NCI-H1694 treated with DMSO at 0.1 percent for 48 hours (cell line): Measurements from ENCODE around the gene IGFBP5.
A peak's percentile ranks its signal among the peaks of the same experiment; 100 is the strongest.

Experiments
- DNase-seq: peaks from one replicate; lab custom pipeline; 2025; lab: John Stamatoyannopoulos, UW

The IGFBP5 gene

DNA sequence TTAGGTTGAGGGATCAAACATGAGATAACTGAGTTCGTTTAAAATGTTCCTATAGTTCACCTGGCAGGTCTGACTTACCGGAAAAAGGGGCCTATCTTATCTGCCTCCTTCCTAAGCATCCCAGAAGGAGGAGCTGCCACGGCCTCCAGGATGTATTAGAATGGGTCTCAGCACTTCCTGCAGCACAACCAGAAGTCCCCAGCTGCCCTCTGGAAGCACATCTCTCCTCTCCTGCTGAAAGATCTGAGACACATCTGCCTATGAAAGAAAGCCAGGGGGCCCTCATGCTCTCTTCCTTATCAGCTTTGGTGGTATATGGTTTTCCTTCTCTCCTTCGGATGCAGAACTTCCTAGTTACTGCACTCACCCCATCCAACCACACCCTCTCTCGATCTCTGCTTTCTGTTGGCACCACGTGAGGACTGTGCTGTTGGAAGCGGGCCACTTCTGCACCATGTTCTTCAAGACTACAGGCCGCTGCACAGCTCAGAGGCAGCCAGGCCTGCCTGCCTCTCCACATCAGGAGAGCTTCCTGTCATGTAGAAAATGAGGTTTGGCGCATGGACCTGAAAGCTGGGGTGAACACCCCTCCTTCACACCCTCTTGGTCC, 6.5 kb downstream of the IGFBP5 start:
- peak; percentile 10 for DNase-seq

DNA sequence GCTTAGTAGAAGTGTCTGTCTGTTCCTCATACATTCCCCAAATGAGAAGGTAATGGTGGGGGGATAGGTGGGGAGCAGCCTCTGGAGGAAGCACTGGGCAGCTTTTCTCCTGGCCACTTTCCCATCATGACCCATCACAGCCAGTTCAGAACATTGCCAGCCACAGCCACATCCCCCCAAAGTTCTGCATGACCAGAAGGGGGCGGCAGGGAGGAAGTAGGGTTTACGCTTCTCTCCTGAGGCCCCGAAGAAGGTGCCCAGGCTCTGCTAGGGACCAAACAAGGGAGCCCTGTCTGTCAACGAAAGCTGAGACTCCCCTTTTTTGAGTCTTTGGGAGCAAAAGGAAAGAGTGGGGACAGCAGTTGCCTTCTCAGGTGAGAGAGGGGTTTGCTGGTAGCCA, 7.7 kb downstream of the IGFBP5 start:
- no peak for DNase-seq

DNA sequence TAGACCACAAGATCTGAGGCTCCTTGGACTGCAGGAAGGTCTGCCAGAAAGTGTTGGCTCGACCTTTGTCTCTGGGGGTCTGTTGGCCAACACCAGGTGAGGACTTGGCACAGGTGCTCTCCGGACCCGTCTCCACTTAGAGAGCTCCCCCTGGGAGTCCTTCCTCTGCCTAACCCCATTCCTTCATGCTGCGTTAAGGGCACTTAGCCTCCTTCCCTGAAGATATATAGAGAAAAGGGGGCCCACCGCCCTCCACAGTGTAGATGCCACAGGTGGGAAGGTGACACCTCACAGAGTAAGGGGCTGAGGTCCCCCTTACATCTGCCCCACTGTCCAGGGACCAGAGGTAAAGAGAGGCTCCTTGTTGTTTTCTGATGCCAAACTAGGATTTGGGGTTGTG, 8.2 kb downstream of the IGFBP5 start:
- no peak for DNase-seq

DNA sequence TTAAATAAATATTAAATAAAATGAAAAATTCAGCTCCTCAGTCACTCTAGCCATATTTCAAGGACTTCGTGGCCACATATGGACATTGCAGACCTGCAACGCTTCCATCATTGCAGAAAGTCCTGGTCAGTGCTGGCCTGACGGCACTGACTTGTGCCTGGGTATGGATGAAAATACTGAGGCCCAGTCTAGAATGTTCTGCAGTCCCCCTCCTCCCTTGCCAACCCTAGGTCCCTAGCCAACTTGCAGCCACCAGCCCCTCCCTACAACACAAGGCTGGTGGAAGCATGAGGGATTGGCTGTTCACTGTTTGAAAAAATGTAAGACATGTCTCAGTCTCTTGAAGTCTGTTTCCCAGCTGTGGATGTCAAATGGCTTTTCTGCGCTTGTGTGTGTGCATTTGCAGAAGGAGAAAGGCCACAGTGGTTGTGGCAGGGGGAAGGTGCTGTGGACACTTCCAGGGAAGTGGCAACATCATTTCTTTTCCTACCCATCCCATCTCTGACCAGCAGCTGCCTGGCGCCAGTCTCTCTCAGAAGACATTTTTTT, 9.9 kb downstream of the IGFBP5 start:
- no peak for DNase-seq

DNA sequence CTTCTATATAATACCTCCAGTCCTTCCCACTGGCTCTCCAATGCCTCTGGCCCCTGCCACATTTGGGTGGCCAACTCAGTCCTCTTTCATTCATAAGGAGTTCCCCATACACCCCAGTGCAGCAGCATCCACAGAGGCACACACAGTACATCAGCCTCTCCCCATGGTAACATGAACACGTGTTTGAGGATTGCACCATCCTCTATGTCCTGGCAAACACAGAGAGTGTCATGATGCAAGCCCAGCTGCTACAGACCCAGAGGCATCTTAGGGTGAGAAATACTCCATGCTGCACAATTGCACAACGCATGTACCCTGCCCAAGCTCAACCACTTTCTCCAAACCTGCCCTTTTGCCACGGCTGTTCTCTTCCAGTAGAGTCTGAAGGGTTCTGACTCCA, 11.5 kb downstream of the IGFBP5 start:
- DNase-seq: peak; percentile 38

DNA sequence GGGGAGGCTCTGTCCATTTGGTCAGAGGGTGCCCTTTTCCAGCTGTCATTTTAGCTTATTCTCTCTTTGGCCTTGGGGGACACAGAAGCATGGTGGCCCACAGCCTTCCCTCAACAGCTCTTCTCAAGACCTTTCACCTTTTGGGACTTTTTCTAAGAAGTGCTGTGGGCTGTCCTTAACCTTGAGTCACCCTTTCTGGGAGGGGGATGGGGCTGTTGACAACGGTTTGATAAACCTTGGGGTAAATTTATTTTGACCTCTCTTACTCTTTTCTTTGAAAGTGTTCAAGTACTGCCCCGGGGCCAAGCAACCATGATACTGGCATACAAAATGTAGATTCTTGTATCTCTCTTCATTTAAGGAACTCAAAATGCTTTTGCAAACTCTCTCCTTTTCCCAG, 13.7 kb downstream of the IGFBP5 start:
- DNase-seq: no peak

DNA sequence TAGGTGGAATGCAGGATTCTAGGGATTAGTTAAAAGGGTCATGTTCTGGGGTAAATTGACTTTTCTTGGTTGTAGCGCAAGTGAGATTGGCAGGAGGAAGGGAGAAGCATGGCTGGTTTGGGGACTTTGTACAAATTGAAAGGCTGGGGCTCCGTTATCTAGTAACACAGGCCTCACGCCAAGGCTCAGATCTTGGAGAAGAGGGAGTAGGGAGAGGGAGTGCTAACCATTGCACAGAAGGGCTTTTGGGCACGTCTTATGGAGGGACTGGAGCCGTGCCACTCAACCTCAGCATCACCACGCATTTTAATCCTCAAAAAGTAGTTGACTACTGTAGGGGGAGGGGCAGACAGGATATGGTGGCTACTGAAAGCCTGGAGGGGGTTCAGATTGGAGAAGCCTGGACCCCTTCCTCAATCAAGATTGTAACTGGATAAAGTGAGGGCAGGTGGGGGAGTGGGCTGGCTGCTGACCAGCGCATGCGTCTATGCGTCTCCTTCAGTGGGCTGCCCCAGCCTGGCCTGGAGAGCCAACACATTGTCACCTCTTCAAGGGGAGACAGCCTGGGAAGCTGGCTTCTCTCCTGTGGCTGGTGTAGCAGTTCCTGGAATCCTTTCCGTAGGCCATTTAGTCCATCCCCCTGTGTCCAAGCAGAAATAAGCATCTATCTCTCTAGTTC, 14.3 kb downstream of the IGFBP5 start:
- DNase-seq: no peak

DNA sequence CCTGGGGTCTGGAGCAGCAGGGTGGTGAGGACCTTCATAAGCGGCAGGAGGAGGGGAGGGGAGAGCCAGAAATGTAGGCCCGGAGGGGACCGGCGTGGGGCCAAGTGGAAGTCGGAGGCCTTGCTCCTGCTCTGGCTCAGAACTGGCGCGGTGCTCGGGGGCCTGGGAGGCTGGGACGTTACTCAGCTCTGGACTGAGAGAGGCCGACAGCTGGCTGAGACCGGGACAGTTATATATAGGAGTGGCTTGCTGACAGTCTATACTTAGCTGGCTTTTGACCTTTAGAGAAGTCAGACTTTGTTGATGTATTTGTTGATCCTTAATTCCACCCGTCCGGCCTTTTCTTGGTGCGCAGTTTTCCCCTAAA, 15.7 kb downstream of the IGFBP5 start:
- DNase-seq: no peak

DNA sequence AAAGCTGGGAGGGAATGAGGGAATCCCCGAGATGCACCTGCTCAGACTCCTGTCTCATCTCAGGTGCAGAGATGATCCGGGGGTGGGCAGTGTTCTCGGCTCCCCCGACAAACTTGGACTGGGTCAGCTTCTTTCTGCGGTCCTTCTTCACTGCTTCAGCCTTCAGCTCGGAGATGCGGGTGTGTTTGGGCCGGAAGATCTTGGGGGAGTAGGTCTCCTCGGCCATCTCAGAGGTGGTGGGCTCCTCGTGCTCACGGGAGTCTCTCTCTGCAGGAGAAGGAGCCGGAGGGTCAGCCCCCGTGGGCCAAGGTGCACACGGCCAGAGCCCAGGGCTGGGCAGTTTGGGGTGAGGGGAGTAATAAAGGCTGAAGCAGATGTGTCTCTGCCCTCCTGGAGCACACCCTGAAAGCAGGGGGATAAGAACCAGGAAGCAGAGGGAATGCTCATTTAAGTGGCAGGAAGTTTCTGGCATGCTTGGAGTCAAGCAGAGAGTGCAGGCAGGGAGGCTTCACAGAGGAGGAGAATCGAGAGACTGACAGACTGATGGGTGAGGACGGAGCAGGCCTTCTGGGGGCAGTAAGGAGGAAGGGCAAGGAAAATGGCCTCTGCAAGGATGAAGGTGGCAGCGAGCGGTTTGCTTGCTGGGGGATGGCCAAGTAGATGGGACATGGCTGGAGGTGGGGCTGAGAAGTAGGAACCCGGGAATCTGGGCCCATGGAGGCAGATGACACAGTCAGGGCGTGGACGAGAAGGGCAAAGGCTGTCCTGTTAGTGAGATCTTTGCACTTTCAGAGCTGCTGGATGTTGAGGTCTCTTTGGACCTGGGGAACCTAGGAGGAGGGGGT, 16.3 kb downstream of the IGFBP5 start:
- no peak for DNase-seq

DNA sequence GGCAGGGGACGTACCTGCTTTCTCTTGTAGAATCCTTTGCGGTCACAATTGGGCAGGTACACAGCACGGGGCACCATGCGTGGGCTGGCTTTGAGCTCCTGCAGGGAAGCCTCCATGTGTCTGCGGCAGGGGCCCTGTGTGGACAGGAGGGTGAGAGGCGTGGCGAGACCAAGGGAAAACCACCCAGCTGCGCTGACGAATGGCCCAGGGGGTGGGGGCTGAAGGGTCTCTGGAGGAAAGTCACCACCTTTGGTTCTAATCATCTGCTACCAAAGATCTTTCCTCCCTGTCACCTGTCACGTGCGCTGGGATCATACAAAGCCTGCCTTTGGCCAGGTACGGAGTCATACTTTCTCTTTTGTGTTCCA, 17.3 kb downstream of the IGFBP5 start:
- no peak for DNase-seq

DNA sequence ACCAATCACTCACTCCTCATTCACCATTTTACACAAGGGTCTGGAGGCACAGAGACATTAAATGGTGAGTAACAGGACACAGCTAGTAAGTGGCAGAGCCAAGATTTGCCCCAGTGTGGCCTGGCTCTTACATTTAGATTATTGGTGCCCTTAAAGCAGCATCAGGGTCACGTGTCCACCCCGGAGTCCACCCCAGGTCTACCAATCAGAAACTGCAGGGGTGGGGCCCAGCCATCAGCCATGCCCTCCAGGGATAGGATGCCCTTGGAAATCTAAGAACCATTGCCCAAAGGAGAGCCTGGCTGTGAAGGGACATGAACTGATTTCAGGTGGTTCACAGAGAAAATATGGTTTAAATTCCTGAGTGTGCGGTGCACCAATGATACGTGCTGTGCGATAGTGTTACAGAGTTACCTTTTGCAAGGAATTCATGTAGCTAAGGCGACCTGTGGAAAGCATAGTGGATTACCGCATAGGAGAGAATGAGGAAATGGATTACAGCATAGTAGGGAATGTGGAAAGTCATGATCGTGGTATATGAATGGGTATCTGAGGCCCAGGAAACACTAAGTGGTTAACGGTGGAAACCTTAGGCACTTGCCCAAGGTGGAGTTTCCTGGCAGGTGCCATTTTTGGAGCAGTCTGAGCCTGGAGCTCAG, 17.8 kb downstream of the IGFBP5 start:
- DNase-seq: no peak

DNA sequence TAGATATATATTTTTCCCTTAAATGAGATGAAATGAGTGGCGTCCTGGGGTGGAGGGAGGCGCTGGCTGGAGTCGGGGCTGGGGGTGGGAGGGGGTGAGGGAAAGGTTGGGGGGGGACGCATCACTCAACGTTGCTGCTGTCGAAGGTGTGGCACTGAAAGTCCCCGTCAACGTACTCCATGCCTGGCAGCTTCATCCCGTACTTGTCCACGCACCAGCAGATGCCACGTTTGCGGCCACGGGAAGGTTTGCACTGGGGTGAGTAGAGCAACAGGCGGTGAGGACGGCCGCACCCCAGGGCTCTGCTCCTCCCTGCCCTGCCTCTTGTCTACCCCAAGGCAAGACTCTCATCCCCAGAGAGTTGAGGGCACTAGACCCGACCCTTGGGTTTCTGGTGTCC, 18.7 kb downstream of the IGFBP5 start:
- no peak for DNase-seq

DNA sequence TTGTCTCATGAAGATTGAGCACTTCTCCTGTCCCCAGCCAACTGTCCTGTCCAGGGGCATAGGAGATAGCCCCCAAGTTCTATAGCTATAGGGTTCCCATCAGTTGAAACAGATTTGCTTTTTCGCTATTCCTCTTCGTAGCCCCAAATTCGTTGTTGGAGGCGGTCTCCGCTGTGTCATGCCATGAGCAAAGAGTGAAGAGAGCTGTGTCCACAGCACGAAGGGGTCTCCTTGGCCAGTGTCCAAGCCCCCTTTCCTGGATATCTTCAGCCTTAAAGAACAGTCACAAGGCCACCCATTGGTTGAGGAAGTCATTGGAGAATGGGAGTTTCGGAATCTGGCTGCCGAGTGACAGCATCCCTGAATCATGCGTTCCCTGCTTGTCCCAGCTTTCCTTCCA, 21.0 kb downstream of the IGFBP5 start:
- no peak for DNase-seq

DNA sequence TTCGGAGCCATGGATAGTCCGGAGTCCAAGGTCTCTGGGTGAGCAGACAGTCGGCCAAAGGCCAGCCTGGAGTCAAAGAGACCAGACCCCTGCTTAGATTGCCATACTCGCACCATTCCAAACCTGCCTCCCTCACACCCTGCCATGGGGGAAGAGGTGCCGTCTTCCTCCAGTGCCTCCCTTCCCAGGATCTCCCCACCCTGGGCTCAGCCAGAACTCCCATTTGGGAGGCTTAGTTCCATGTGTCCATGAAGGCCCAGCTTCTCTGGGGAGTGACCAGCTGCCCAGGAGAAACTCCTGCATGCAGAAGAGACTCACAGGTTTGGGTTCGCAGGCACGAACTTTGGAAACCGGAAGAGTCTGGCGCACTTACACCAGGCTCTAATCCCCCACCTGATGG, 21.7 kb downstream of the IGFBP5 start:
- no peak for DNase-seq

DNA sequence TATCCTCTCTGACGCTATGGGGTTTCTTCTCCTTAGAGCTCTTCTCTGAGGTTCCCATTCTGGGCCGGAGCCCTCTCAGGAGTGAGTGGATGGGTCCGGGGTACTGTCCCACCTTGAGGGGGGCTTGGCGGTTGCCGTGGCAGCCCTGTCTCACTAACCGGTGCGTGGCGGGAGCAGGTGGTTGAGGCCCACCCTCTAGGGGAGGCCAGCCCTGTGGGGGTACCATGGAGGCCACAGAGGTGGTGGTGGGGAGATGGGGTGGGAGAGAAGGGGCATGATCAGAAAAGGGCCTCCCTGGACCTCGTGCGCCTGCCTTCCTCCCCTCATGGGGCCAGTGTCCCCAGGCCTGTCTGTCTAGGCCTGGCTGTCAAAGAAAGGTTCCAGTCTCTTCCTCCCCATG, 22.3 kb downstream of the IGFBP5 start:
- DNase-seq: no peak

DNA sequence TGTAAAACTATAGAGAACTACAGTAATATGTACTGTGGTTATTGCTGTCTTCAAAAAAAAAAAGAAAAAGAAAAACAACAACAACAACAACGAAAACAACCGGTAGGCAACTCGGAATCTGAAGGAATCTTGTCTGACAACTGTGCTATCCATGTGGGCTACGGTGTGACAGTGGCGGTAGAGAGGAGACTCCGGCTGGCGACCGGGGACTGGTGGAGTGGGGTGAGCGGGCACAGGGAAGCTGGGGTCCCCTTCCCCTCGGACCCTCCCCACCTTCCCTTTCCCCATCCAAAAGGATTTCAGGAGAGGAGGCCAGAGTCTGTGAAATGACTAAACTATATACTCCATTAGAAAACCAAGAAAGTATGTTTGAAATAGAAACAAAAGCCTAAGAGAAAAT, 22.9 kb downstream of the IGFBP5 start:
- no peak for DNase-seq

DNA sequence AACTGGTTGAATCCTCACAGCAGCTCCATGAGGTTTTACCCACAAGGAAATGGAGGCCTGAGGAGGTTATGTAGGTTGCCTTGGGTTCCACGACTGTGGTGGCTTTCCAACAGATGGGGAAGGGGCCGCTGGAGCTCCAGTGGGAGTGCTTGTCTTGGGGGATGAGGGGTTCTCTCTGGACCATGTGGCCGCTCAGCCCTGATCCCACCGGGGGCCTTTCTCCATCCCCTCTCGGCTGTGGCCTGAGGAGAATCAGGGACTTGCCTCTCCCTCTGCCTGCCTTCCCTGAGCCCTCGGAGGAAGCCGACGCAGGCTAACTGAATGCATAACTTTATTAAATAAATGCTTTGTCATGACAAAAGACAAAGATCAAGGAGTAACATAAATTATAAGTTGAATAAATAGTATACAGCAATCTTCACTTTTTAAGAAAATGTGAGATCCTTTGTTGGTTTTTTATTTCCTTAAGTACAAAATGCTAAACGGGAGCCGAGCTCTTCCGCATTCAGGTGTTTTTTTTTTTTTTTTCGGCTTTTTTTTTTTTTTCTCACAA, 23.5 kb downstream of the IGFBP5 start:
- no peak for DNase-seq

DNA sequence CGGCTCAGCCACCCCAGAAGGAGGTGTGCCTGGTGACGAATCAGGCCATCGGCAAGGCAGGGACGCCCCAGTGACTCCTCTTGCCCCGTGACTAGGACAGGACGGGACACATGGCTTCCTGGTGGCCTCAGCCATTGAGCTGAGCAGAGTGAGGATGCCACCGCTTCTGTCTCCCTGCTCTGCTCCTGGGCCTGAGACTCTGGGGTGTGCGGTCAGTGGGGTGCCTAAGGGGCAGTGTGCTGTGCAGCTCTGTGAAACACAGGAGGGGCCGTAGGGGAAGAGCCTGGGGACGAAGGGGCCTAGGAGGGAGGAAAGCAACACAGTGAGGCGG, 24.3 kb downstream of the IGFBP5 start:
- no peak for DNase-seq

DNA sequence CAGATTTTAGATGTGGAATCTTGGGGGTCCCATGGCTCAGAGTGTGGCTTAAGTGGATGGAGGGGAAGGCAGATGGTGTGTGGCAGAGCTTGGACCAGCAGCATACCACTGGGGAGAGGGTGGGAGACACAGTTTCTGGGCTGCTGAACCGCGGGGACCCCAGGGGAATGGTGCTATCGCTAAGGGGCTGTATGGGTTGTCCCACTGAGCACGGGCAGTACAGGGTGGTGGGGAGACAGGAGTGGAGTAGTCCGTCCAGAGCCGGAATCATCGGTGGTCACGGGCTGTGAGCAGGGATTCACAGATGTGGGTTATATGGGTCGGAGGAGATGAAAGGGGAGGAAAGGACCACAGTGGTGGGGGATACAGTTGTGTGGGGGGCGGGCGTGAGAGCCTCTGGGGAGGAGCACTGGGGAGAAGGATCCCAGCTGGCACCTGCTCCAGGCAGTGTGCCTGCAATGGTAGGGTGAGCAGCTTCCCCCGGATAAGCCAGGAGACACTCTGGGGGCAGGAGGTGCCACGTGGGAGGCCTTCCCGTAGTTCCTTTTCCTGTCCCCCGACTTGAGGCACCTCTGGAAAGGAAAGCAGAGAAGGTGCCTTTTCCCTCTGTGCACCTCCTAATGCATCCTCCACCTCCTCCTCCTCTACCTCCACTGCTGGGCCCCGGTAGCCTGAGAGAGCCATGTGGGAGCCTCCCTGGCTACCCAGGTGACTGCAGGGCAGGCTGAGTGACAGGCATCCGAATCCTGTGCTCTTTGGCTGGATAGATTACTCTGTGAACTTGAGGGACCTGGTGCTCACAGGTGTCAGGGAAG, 24.9 kb downstream of the IGFBP5 start:
- DNase-seq: no peak

DNA sequence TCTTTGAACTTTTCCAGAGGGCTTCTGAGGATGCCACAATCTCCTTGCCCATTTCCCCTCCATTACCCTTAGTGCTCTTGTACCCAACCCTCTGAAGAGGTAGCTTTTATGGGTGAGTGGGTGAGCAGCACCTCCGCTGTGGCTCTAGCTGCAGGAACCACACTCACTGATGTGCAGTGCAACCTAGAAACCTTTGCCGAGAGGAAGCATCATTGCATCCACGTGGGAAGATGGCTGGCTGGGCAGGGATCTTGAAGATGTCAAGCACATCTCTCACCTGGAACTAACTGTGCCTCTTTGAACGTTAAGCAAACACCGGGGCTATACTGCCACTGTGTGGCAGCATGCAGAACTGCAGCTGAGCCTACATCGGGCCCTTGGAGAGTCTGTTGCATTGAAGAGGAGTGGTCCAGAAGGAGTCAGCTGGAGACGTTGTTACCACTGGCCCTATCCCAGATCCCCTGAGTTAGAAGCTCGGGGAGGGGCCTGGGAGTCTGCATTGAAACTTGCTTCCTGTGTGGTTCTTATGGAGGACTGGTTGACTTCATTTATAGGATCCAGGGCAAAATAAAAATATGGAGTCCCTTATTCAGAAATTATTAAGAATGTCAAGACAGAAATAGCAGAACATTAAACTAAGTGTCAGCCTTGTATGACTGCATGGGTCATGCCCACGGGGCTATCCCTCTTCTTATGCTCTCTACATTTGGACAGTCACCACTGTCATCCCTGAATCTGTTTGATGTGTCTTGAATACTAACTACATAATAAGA, 28.7 kb downstream of the IGFBP5 start:
- peak; percentile 76 for DNase-seq

DNA sequence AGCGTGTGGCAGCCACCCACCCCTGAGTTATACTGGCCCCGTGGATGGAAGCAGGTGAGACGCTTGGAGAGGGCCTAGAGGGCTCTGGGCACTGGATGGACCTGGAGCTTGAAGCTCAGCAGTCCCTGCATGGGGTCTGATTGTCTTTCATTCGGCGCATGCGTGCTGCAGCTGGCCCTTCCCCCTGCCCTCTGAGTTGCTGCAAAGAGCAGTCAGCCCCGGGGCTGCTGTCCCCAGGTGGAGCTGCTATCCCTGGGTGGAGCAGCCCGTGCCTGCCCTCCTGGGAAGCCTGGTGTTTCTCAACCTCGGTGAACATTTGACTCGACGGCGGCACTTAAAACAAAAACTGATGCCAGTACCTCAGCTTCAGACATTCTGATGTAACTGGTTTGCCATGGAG, 29.6 kb downstream of the IGFBP5 start:
- DNase-seq: no peak
